OCI-LY1 (cell line): Measurements from ENCODE around the gene CHMP4B.

ENCODE experiments used
- CTCF ChIP-seq: fragments of 200-600 bp; sonication (generic), shearing (Covaris generic); IDR thresholded peaks from 2 replicates; pipeline ENCODE4 v1.5.1; 2017; ENCODE audit warnings: mild to moderate bottlenecking, antibody characterized with exemption, low read length, moderate library complexity, mixed read lengths
- EZH2 ChIP-seq: fragments of 200-600 bp; sonication (generic), shearing (Covaris generic); IDR thresholded peaks from 2 replicates; pipeline ENCODE4 v1.8.0; 2017; ENCODE audit warnings: borderline replicate concordance, mixed run types, mild to moderate bottlenecking, antibody characterized with exemption, low read length, moderate library complexity, mixed read lengths

GRCh38 chr20:33810885-33811775, at the start of gene CHMP4B:
- TF ChIP-seq CTCF (no peak), EZH2 (no peak)
